ENCODE measurements around the gene IL12A. TPM values are rescaled to one million over a fixed set of nuclear protein-coding genes. Genes with fewer than 3 reads are reported as not detected.

Gene IL12A
- total RNA-seq (2014; rRNA removed; shearing (Covaris generic)) = 0.59 and 2.0 TPM in 2 replicates
- polyA plus RNA-seq (2015; cell fraction: cytosol; rRNA removed) = 0.89 and 2.2 TPM in 2 replicates
- polyA plus RNA-seq (2015; cell fraction: nucleus; rRNA removed) = 1.9 and 4.8 TPM in 2 replicates

GRCh38 chr3:159988617-159989271 is at the start of gene IL12A:
Gene IL12A, plus strand, starts transcription at chr3:159988835.
- peak; percentile 78 for DNase-seq (ENCODE audit: low read depth, low spot score)
- in situ Hi-C loops (cut with HindIII; ENCODE audit: low pct_unique_long_range_greater_than_20kb, low sequenced_read_pairs) = no loop called here

- DNase-seq (ENCODE audit: low read depth, low spot score) = no peak
Observed at GRCh38 chr3:159941038-159942000, 47.3 kb upstream of the IL12A start.

GRCh38 chr3:159944781-159945180 is 43.9 kb upstream of the IL12A start:
- in situ Hi-C loops (cut with HindIII; ENCODE audit: low pct_unique_long_range_greater_than_20kb, low sequenced_read_pairs) = no loop called here
- DNase-seq (ENCODE audit: low read depth, low spot score) = no peak

More at GRCh38 chr3:159941038-159942000, 47.3 kb upstream of the IL12A start:
- in situ Hi-C loops (cut with HindIII; ENCODE audit: low pct_unique_long_range_greater_than_20kb, low sequenced_read_pairs) = no loop called here

- in situ Hi-C loops (cut with HindIII; ENCODE audit: low pct_unique_long_range_greater_than_20kb, low sequenced_read_pairs) = no loop called here
- DNase-seq (ENCODE audit: low read depth, low spot score) = no peak
Observed at GRCh38 chr3:159945930-159946329, 42.7 kb upstream of the IL12A start.

- DNase-seq (ENCODE audit: low read depth, low spot score) = no peak
- in situ Hi-C loops (cut with HindIII; ENCODE audit: low pct_unique_long_range_greater_than_20kb, low sequenced_read_pairs) = no loop called here
Observed at GRCh38 chr3:159947220-159947619, 41.4 kb upstream of the IL12A start.

GRCh38 chr3:159948429-159949144 is 40.0 kb upstream of the IL12A start:
- DNase-seq (ENCODE audit: low read depth, low spot score) = no peak
- in situ Hi-C loops (cut with HindIII; ENCODE audit: low pct_unique_long_range_greater_than_20kb, low sequenced_read_pairs) = no loop called here

- in situ Hi-C loops (cut with HindIII; ENCODE audit: low pct_unique_long_range_greater_than_20kb, low sequenced_read_pairs) = no loop called here
- DNase-seq (ENCODE audit: low read depth, low spot score) = no peak
Observed at GRCh38 chr3:159950156-159950898, 38.3 kb upstream of the IL12A start.

- in situ Hi-C loops (cut with HindIII; ENCODE audit: low pct_unique_long_range_greater_than_20kb, low sequenced_read_pairs) = no loop called here
- no peak for DNase-seq (ENCODE audit: low read depth, low spot score)
Observed at GRCh38 chr3:159951540-159951939, 37.1 kb upstream of the IL12A start.

GRCh38 chr3:159953325-159954085 is 35.1 kb upstream of the IL12A start:
- no peak for DNase-seq (ENCODE audit: low read depth, low spot score)
- in situ Hi-C loops (cut with HindIII; ENCODE audit: low pct_unique_long_range_greater_than_20kb, low sequenced_read_pairs) = no loop called here

GRCh38 chr3:159960188-159961148 is 28.2 kb upstream of the IL12A start:
- in situ Hi-C loops (cut with HindIII; ENCODE audit: low pct_unique_long_range_greater_than_20kb, low sequenced_read_pairs) = no loop called here
- no peak for DNase-seq (ENCODE audit: low read depth, low spot score)

GRCh38 chr3:159964166-159964973 is 24.3 kb upstream of the IL12A start:
- DNase-seq (ENCODE audit: low read depth, low spot score) = no peak
- in situ Hi-C loops (cut with HindIII; ENCODE audit: low pct_unique_long_range_greater_than_20kb, low sequenced_read_pairs) = no loop called here

- DNase-seq (ENCODE audit: low read depth, low spot score) = no peak
- in situ Hi-C loops (cut with HindIII; ENCODE audit: low pct_unique_long_range_greater_than_20kb, low sequenced_read_pairs) = no loop called here
Observed at GRCh38 chr3:159971311-159971710, 17.3 kb upstream of the IL12A start.

- in situ Hi-C loops (cut with HindIII; ENCODE audit: low pct_unique_long_range_greater_than_20kb, low sequenced_read_pairs) = no loop called here
- no peak for DNase-seq (ENCODE audit: low read depth, low spot score)
Observed at GRCh38 chr3:159977295-159977694, 11.3 kb upstream of the IL12A start.

- in situ Hi-C loops (cut with HindIII; ENCODE audit: low pct_unique_long_range_greater_than_20kb, low sequenced_read_pairs) = no loop called here
- no peak for DNase-seq (ENCODE audit: low read depth, low spot score)
Observed at GRCh38 chr3:159978353-159978752, 10.3 kb upstream of the IL12A start.
